ENCODE data around the gene DKC1.

The DKC1 gene

DNA sequence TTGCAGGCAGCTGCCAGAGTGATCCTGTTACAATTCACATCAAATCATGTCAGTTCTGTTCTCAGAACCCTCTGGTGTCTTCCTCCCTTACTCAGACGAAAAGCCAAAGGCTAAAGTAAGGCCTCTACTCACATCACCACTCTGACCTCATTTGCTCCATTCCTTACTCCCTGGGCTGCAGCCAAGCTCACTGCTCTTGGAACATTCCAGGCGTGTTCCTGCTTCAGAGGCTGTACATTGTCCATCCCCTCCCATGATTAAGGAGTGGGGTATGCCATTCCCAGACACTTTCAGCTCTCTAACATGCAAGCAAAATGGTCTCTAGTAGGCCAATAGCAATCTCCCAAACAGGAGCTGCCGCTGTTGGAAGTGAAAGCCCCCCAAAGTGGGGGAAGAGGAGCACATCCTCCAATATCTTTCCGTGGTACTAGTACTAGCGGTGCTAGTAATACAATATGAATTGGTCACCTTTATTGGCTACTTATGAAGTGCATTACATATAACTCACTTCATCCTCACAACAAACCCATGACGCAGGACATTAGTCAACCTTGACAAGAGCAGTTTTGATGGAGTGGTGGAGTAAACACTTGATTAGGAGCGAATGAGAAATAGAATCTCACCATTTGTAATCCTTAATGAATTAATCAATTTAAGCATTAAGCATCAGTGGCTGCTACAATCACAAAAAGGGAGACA lies 26.8 kb upstream of the DKC1 start:
- Histone ChIP-seq H3K27ac (ENCODE audit: insufficient read depth, low read depth, low read length, poor library complexity, severe bottlenecking) (no peak overlapping the region), H3K9me3 (ENCODE audit: control insufficient read depth, low read length) (no peaks in the 10 kb centered on the region), H3K27me3 (ENCODE audit: control insufficient read depth, insufficient read depth, low read length, poor library complexity, severe bottlenecking) (no peaks in the 10 kb centered on the region)

DNA sequence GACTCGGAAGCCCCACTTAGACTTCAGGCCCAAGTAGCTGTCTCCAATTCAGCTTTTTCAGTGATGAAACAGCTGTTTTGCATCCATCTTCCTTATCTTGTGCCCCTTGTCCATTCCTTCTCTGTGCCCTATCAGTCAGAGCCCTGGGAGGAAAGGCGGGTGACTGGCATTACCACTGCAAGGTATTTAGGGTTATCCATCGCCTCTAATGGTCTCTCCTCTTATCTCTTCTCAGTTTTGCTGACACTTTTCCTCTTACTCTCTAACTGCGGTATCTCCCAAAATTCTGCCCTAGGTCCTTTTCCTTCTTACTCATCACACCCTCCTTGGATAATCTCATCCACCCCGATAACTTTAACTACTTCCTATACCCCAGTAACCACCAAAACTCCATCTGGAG lies 25.5 kb upstream of the DKC1 start:
- no peaks in the 10 kb centered on the region for H3K36me3 ChIP-seq (ENCODE audit: control insufficient read depth, insufficient read depth, low read length)
- H3K27ac ChIP-seq (ENCODE audit: insufficient read depth, low read depth, low read length, poor library complexity, severe bottlenecking) = no peak overlapping the region
- H3K27me3 ChIP-seq (ENCODE audit: control insufficient read depth, insufficient read depth, low read length, poor library complexity, severe bottlenecking) = no peaks in the 10 kb centered on the region
- H3K9me3 ChIP-seq (ENCODE audit: control insufficient read depth, low read length) = no peaks in the 10 kb centered on the region
- 95 to 96% methylated on average over 5 of the region's 5 CpGs for WGBS, 2 experiments
- H3K4me1 ChIP-seq (ENCODE audit: control insufficient read depth, insufficient read depth, low read length) = no peaks in the 10 kb centered on the region
- no peak overlapping the region for H3K4me3 ChIP-seq (ENCODE audit: insufficient read depth, low read depth, low read length)

More for the DNA sequence above, 26.8 kb upstream of the DKC1 start:
- Histone ChIP-seq H3K4me1 (ENCODE audit: control insufficient read depth, insufficient read depth, low read length) (no peaks in the 10 kb centered on the region), H3K4me3 (ENCODE audit: insufficient read depth, low read depth, low read length) (no peak overlapping the region), H3K36me3 (ENCODE audit: control insufficient read depth, insufficient read depth, low read length) (no peaks in the 10 kb centered on the region)
- 85 to 88% methylated on average over 3 to 6 of the region's 7 CpGs for WGBS, 2 experiments

GRCh38 chrX:154738011-154738738 lies 24.5 kb upstream of the DKC1 start:
- Histone ChIP-seq H3K27ac (ENCODE audit: insufficient read depth, low read depth, low read length, poor library complexity, severe bottlenecking) (no peak overlapping the region), H3K27me3 (ENCODE audit: control insufficient read depth, insufficient read depth, low read length, poor library complexity, severe bottlenecking) (no peaks in the 10 kb centered on the region), H3K9me3 (ENCODE audit: control insufficient read depth, low read length) (no peaks in the 10 kb centered on the region), H3K36me3 (ENCODE audit: control insufficient read depth, insufficient read depth, low read length) (no peaks in the 10 kb centered on the region), H3K4me1 (ENCODE audit: control insufficient read depth, insufficient read depth, low read length) (no peaks in the 10 kb centered on the region), H3K4me3 (ENCODE audit: insufficient read depth, low read depth, low read length) (no peak overlapping the region)
- WGBS, 2 experiments = 71 to 79% methylated on average over 8 of the region's 8 CpGs

DNA sequence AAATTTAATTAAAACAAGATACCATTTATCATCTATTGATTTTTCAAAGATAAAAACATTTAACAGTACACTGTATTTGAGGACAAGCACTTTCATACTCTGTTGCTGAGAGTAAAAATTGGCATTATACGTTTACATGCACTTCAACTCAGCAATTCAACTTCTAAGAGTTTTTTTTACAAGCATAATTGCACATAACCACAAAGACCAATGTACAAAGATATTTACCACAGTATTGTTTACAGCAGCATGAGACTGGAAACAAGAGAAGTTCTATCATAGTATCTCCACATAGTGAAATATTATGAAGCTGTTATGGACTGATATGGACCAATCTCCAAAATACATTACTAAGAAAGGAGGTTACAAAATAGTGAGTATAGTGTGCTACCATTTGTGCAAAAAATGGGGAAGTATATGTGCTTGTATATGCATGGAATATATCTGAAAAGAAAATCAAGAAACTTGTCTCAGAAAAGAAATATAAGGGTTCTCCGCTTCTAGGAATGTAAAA lies 22.7 kb upstream of the DKC1 start:
- WGBS, 2 experiments = 89 to 94% methylated on average over 2 of the region's 2 CpGs
- Histone ChIP-seq H3K27ac (ENCODE audit: insufficient read depth, low read depth, low read length, poor library complexity, severe bottlenecking) (no peak overlapping the region), H3K4me1 (ENCODE audit: control insufficient read depth, insufficient read depth, low read length) (no peaks in the 10 kb centered on the region), H3K9me3 (ENCODE audit: control insufficient read depth, low read length) (no peaks in the 10 kb centered on the region), H3K27me3 (ENCODE audit: control insufficient read depth, insufficient read depth, low read length, poor library complexity, severe bottlenecking) (no peaks in the 10 kb centered on the region), H3K4me3 (ENCODE audit: insufficient read depth, low read depth, low read length) (no peak overlapping the region), H3K36me3 (ENCODE audit: control insufficient read depth, insufficient read depth, low read length) (no peaks in the 10 kb centered on the region)

GRCh38 chrX:154742613-154743012 lies 20.1 kb upstream of the DKC1 start:
- Histone ChIP-seq H3K4me1 (ENCODE audit: control insufficient read depth, insufficient read depth, low read length) (no peaks in the 10 kb centered on the region), H3K27me3 (ENCODE audit: control insufficient read depth, insufficient read depth, low read length, poor library complexity, severe bottlenecking) (no peaks in the 10 kb centered on the region), H3K4me3 (ENCODE audit: insufficient read depth, low read depth, low read length) (no peak overlapping the region), H3K9me3 (ENCODE audit: control insufficient read depth, low read length) (no peaks in the 10 kb centered on the region), H3K27ac (ENCODE audit: insufficient read depth, low read depth, low read length, poor library complexity, severe bottlenecking) (no peak overlapping the region), H3K36me3 (ENCODE audit: control insufficient read depth, insufficient read depth, low read length) (no peaks in the 10 kb centered on the region)

DNA sequence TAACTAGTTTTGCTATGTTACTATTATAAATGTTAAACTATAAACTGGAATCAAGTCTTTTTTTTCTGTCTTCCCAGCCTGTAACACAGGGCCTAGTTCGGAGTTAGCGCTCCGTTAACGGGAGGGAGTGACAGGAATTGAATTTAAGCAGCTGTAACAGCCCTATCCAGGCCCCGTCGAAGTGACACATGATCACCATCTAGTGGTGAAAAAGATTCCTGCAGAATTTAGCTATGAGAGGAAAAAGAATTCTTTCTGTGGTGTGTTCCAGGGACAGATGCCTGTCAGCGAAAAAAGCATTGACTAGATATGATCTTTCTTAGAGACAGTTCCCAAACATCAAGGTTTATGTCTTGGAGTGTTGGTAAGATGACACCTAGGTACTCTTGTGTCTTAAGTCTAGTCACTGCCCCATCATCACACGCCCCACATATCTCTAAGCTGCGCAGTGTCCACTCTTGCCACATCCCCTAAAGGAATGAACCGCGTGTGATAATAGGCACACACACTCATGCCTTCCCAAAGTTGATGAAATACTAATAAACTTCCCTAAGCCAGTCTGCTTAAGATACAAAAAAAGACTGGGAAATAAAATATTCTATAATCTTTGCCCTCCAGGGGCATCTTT lies 13.8 kb upstream of the DKC1 start:
- H3K27me3 ChIP-seq (ENCODE audit: control insufficient read depth, insufficient read depth, low read length, poor library complexity, severe bottlenecking) = peaks cover 53% of the 10 kb centered on the region
- H3K9me3 ChIP-seq (ENCODE audit: control insufficient read depth, low read length) = no peaks in the 10 kb centered on the region
- H3K27ac ChIP-seq (ENCODE audit: insufficient read depth, low read depth, low read length, poor library complexity, severe bottlenecking) = no peak overlapping the region
- no peaks in the 10 kb centered on the region for H3K4me1 ChIP-seq (ENCODE audit: control insufficient read depth, insufficient read depth, low read length)
- no peak overlapping the region for H3K4me3 ChIP-seq (ENCODE audit: insufficient read depth, low read depth, low read length)
- WGBS, 2 experiments = 34 to 35% methylated on average over 11 of the region's 11 CpGs
- no peaks in the 10 kb centered on the region for H3K36me3 ChIP-seq (ENCODE audit: control insufficient read depth, insufficient read depth, low read length)

DNA sequence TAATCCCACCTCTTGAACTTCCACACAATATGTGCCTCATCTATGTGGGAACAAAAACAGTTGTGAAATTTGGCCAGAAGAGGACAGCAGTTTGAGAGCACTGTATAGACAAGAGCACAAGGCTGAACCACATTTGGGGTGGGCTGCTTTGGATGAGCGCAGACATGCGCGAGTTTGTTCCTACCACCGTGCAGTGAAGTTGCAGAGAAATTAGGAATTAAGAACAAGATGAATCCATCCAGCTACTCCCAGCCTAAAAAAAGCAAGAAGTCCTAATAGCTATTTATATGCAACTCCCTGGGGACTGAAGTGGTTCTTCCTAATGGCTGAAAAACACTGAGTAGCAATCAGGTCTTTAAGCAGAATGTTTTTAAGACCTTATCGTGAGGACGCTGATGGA lies 12.8 kb upstream of the DKC1 start:
- Histone ChIP-seq H3K9me3 (ENCODE audit: control insufficient read depth, low read length) (no peaks in the 10 kb centered on the region), H3K4me3 (ENCODE audit: insufficient read depth, low read depth, low read length) (no peak overlapping the region), H3K4me1 (ENCODE audit: control insufficient read depth, insufficient read depth, low read length) (no peaks in the 10 kb centered on the region), H3K36me3 (ENCODE audit: control insufficient read depth, insufficient read depth, low read length) (no peaks in the 10 kb centered on the region), H3K27me3 (ENCODE audit: control insufficient read depth, insufficient read depth, low read length, poor library complexity, severe bottlenecking) (peaks cover 56% of the 10 kb centered on the region), H3K27ac (ENCODE audit: insufficient read depth, low read depth, low read length, poor library complexity, severe bottlenecking) (no peak overlapping the region)
- WGBS, 2 experiments = 59 to 69% methylated on average over 5 to 6 of the region's 6 CpGs

DNA sequence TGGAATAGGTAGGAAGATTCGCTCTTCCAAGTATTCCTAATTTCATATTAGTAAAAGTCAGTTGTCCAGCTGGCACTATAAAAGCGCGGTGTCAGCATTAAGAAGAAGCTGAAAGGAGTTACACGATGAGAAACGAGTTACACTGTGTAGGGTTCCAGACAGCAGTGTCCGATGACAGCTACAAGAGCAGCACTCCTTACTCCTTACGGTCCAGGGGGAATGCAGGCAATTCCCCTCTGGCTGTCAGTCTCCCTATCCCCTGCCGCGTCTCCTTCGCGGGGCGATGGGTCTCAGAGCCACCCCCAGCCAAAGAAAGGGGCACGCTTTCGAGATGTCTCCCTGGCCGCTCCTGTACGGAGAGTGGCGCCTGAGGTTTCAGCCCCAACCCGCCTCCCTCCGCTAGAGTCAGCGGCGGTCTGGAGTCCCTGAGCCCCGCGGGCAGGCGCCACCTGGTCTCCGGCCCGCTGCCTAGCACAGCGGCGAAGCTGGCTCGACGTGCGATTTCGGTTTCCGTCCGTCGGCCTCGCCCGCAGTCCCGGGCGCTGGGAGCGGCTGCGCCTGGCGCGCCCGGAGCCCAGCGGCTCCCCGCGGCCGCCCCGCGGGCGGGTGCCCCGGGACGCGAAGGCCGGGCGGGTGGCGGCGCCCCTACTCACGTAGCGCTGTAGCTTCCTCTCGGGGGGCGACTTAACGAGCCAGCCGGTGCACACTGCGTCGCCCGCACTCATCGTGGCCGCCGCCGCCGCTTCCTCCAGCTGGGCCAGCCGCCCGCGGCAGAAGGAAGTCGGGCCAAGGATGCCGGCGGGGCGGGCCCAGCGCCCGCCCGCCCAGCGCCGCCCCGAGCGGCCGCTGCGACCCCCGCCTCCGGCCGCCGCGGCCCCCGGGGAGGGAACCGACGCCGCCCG lies 12.1 kb upstream of the DKC1 start, which contains the start of gene GAB3:
Gene GAB3, minus strand, starts transcription at position 777 of the 902 bp plus-strand sequence. Its CDS starts 52 bp downstream, at position 725.
- Histone ChIP-seq H3K4me3 (ENCODE audit: insufficient read depth, low read depth, low read length) (peak within 1 kb of the TSS; percentile 4), H3K27ac (ENCODE audit: insufficient read depth, low read depth, low read length, poor library complexity, severe bottlenecking) (no peak within 1 kb of the TSS)

GRCh38 chrX:154751203-154751668 lies 11.4 kb upstream of the DKC1 start:
- no peaks in the 10 kb centered on the region for H3K4me1 ChIP-seq (ENCODE audit: control insufficient read depth, insufficient read depth, low read length)
- 37 to 43% methylated on average over 12 to 14 of the region's 20 CpGs for WGBS, 2 experiments
- no peak overlapping the region for H3K27ac ChIP-seq (ENCODE audit: insufficient read depth, low read depth, low read length, poor library complexity, severe bottlenecking)
- H3K27me3 ChIP-seq (ENCODE audit: control insufficient read depth, insufficient read depth, low read length, poor library complexity, severe bottlenecking) = peaks cover 56% of the 10 kb centered on the region
- no peak overlapping the region for H3K4me3 ChIP-seq (ENCODE audit: insufficient read depth, low read depth, low read length)
- H3K9me3 ChIP-seq (ENCODE audit: control insufficient read depth, low read length) = no peaks in the 10 kb centered on the region
- H3K36me3 ChIP-seq (ENCODE audit: control insufficient read depth, insufficient read depth, low read length) = no peaks in the 10 kb centered on the region

More for the DNA sequence above, 12.1 kb upstream of the DKC1 start, which contains the start of gene GAB3:
- Histone ChIP-seq H3K36me3 (ENCODE audit: control insufficient read depth, insufficient read depth, low read length) (no peaks in the 10 kb centered on the region), H3K4me1 (ENCODE audit: control insufficient read depth, insufficient read depth, low read length) (no peaks in the 10 kb centered on the region), H3K27me3 (ENCODE audit: control insufficient read depth, insufficient read depth, low read length, poor library complexity, severe bottlenecking) (peaks cover 56% of the 10 kb centered on the region), H3K9me3 (ENCODE audit: control insufficient read depth, low read length) (no peaks in the 10 kb centered on the region)
- WGBS, 2 experiments = 2 to 3% methylated on average over 93 to 98 of the region's 98 CpGs
